ENCODE results near the gene SLC19A1.
A peak's percentile ranks its signal among the peaks of the same experiment; 100 is the strongest.

Gene SLC19A1

GRCh38 chr21:45545236-45545570, 3.0 kb upstream of the SLC19A1 start:
- DNase-seq (ENCODE audit: low read depth in 2 of 2): no peak

- DNase-seq (ENCODE audit: low read depth in 2 of 2): no peak
These were observed 2.4 kb upstream of the SLC19A1 start for GRCh38 chr21:45544449-45545235.

- DNase-seq (ENCODE audit: low read depth in 2 of 2): no peak
These were observed 1.6 kb upstream of the SLC19A1 start for GRCh38 chr21:45543710-45544448.

- no peak for DNase-seq (ENCODE audit: low read depth in 2 of 2)
These were observed 1.1 kb upstream of the SLC19A1 start for GRCh38 chr21:45543371-45543709.

GRCh38 chr21:45542667-45543370, 579 bp upstream of the SLC19A1 start:
- DNase-seq (ENCODE audit: low read depth in 2 of 2): no peak

- peak; percentile 55 to 63 for DNase-seq (ENCODE audit: low read depth in 2 of 2)
These were observed 810 bp downstream of the SLC19A1 start for GRCh38 chr21:45541221-45542039.

- DNase-seq (ENCODE audit: low read depth in 2 of 2): no peak
These were observed 1.7 kb downstream of the SLC19A1 start for GRCh38 chr21:45540601-45540970.

GRCh38 chr21:45539796-45540600, 2.2 kb downstream of the SLC19A1 start:
- DNase-seq (ENCODE audit: low read depth in 2 of 2): no peak

- DNase-seq (ENCODE audit: low read depth in 2 of 2): no peak
These were observed 3.0 kb downstream of the SLC19A1 start for GRCh38 chr21:45539046-45539795.

- DNase-seq (ENCODE audit: low read depth in 2 of 2): no peak
These were observed 3.7 kb downstream of the SLC19A1 start for GRCh38 chr21:45538381-45539045.

GRCh38 chr21:45537746-45538291, 4.4 kb downstream of the SLC19A1 start:
- no peak for DNase-seq (ENCODE audit: low read depth in 2 of 2)

- DNase-seq (ENCODE audit: low read depth in 2 of 2): no peak
These were observed 5.0 kb downstream of the SLC19A1 start for GRCh38 chr21:45537111-45537745.

- no peak for DNase-seq (ENCODE audit: low read depth in 2 of 2)
These were observed 5.7 kb downstream of the SLC19A1 start for GRCh38 chr21:45536301-45537081.

GRCh38 chr21:45535341-45536081, 6.7 kb downstream of the SLC19A1 start:
- DNase-seq (ENCODE audit: low read depth in 2 of 2): no peak

GRCh38 chr21:45534636-45535331, 7.5 kb downstream of the SLC19A1 start:
- no peak for DNase-seq (ENCODE audit: low read depth in 2 of 2)

GRCh38 chr21:45533846-45534635, 8.2 kb downstream of the SLC19A1 start:
- no peak for DNase-seq (ENCODE audit: low read depth in 2 of 2)
